GM06990 (cell line): Measurements from ENCODE around the gene SYNM.

Experiments used
- DNase-seq: peaks from one replicate; pipeline ENCODE4 v3.0.0-alpha.2; 2011; ENCODE audit not compliant: insufficient read length; ENCODE audit errors: extremely low read depth
- H3K27me3 ChIP-seq: replicated peaks from 2 replicates; pipeline ENCODE4 v1.6.0; 2011; ENCODE audit warnings: low read length; ENCODE audit not compliant: control insufficient read depth, insufficient read depth
- H3K36me3 ChIP-seq: 2 replicates; pipeline ENCODE4 v1.5.1; 2011; ENCODE audit warnings: low read length; ENCODE audit not compliant: control insufficient read depth, insufficient read depth
- H3K4me3 ChIP-seq: replicated peaks from 2 replicates; pipeline ENCODE4 v1.5.1; 2011; ENCODE audit warnings: low read depth, mild to moderate bottlenecking, control low read depth, low read length
- CTCF ChIP-seq: IDR thresholded peaks from 2 replicates; pipeline ENCODE4 v1.5.1; 2011; ENCODE audit warnings: low read length, control low read depth, mild to moderate bottlenecking, inconsistent platforms; ENCODE audit not compliant: insufficient read depth, poor library complexity, severe bottlenecking

Gene SYNM

GRCh38 chr15:99082798-99083197 lies 22.1 kb upstream of the SYNM start:
- DNase-seq, result no peak
- Histone ChIP-seq H3K27me3 (no peaks in the 10 kb centered on the region), H3K4me3 (no peak overlapping the region), H3K36me3 (no peaks in the 10 kb centered on the region)
- TF ChIP-seq CTCF, result no peak

GRCh38 chr15:99084965-99085364 lies 19.9 kb upstream of the SYNM start:
- no peak overlapping the region for H3K4me3 ChIP-seq
- no peaks in the 10 kb centered on the region for H3K36me3 ChIP-seq
- H3K27me3 ChIP-seq, result no peaks in the 10 kb centered on the region
- no peak for TF ChIP-seq CTCF
- no peak for DNase-seq

- no peak for TF ChIP-seq CTCF
- H3K27me3 ChIP-seq, result no peaks in the 10 kb centered on the region
Observed at GRCh38 chr15:99085413-99086326, 19.2 kb upstream of the SYNM start.

GRCh38 chr15:99086327-99086667 lies 18.6 kb upstream of the SYNM start:
- no peak for DNase-seq
- Histone ChIP-seq H3K4me3 (no peak overlapping the region), H3K27me3 (no peaks in the 10 kb centered on the region), H3K36me3 (no peaks in the 10 kb centered on the region)
- no peak for TF ChIP-seq CTCF

More at GRCh38 chr15:99085413-99086326, 19.2 kb upstream of the SYNM start:
- Histone ChIP-seq H3K4me3 (no peak overlapping the region), H3K36me3 (no peaks in the 10 kb centered on the region)
- DNase-seq, result no peak

- no peak overlapping the region for H3K4me3 ChIP-seq
- no peak for TF ChIP-seq CTCF
Observed at GRCh38 chr15:99087405-99087943, 17.4 kb upstream of the SYNM start.

More at GRCh38 chr15:99087405-99087943, 17.4 kb upstream of the SYNM start:
- Histone ChIP-seq H3K27me3 (no peaks in the 10 kb centered on the region), H3K36me3 (no peaks in the 10 kb centered on the region)
- no peak for DNase-seq
